ENCODE results near the gene IL11RA.

Gene IL11RA

DNA sequence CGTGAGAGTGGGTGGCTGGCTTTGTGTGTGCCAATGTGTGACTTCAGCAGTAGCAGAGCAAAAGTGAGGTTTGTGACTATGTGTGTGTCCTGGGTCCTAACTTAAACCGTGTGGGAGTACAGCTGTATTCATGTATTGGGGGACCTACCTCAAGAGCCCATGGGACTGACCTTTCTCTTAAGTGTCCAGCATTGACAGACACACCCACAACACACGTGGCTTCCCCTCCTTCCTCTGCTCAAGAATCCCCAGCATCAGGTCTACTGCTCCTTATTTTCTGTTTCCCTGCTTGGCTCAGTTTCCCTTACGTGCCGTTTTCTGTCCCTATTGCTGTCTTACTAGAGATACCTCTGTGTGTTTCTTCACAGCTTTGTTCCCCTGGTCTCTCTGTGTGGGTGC lies 616 bp downstream of the IL11RA start:
- H2AFZ ChIP-seq (ENCODE audit: low read length) = no peak overlapping the region
- H3K36me3 ChIP-seq (ENCODE audit: insufficient read depth, low read length) = peaks cover 35% of the 10 kb centered on the region
- TF ChIP-seq, protein P1, sequence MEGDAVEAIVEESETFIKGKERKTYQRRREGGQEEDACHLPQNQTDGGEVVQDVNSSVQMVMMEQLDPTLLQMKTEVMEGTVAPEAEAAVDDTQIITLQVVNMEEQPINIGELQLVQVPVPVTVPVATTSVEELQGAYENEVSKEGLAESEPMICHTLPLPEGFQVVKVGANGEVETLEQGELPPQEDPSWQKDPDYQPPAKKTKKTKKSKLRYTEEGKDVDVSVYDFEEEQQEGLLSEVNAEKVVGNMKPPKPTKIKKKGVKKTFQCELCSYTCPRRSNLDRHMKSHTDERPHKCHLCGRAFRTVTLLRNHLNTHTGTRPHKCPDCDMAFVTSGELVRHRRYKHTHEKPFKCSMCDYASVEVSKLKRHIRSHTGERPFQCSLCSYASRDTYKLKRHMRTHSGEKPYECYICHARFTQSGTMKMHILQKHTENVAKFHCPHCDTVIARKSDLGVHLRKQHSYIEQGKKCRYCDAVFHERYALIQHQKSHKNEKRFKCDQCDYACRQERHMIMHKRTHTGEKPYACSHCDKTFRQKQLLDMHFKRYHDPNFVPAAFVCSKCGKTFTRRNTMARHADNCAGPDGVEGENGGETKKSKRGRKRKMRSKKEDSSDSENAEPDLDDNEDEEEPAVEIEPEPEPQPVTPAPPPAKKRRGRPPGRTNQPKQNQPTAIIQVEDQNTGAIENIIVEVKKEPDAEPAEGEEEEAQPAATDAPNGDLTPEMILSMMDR (IDR thresholded peaks at IDR 0.05; ENCODE audit: low read length) = no peak
- TF ChIP-seq EZH2 (IDR thresholded peaks at IDR 0.05; ENCODE audit: borderline replicate concordance, low read length) = no peak
- no peak overlapping the region; the same call in 1 of the 2 replicates for H3K9ac ChIP-seq (ENCODE audit: low read length)
- no peaks in the 10 kb centered on the region for H3K9me3 ChIP-seq (ENCODE audit: low read length)
- no peaks in the 10 kb centered on the region for H3K79me2 ChIP-seq (ENCODE audit: insufficient read depth, low read length)
- H3K4me1 ChIP-seq (ENCODE audit: insufficient read depth, low read length, severe bottlenecking) = peaks cover 18% of the 10 kb centered on the region
- no peaks in the 10 kb centered on the region; the same call in 1 of the 2 replicates for H3K27me3 ChIP-seq (ENCODE audit: insufficient read depth, low read length)
- no peak overlapping the region for H3K4me3 ChIP-seq (ENCODE audit: low read depth, low read length, poor library complexity, severe bottlenecking)
- no peaks in the 10 kb centered on the region for H3F3A ChIP-seq (ENCODE audit: insufficient read depth, low read length)
- H3K9me2 ChIP-seq (ENCODE audit: low read depth, low read length) = no peaks in the 10 kb centered on the region
- H4K20me1 ChIP-seq (ENCODE audit: insufficient read depth, low read length) = no peaks in the 10 kb centered on the region
- H3K27ac ChIP-seq (ENCODE audit: low read depth, low read length, poor library complexity, severe bottlenecking) = no peak overlapping the region
- peak overlapping the region; percentile 46; the same call in 1 of the 2 replicates for H3K4me2 ChIP-seq (ENCODE audit: low read length)

DNA sequence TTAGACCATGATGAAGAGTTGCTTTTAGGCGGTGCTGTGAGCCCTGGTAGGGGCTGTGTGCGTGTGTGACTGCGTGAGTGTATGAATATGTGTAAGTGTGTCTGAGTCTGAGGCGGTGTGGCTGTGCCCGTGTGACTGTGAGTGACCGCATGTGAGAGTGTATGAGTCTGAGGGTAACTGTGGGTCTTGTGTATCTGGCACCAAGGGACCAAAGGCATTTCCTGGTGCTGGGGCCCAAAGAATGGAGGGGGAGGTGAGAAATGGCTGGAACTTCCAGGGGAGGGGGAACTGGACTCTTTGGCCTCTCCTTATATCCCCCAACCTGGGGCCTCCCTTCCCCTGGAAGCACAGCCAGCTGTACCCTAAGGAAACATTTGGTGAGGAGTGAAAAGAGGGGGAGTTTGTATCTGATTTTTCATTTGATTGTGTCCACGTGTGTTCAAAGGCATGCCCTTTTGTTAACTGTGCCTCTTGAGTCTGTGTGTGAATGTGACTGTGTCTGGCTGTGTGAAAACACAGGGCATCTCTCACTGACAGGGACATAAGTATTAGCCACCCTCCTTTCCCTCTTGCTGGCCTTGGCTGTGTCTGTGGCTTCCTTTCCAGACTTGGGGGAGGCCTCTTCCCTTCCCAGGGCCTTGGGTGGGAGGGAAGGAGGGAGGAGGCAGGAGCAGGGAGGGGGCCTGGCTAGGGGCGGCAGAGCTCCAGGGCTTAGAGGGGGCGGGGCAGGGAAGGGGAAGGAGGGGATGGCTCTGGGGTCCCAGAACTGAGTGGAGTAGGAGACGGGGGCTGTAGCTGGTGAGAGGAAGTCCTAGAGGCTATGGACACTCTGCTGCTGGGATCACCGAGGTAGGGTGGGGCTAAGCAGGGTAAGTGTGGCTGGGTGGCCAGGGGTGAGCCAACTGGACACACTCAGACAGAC lies 1.4 kb downstream of the IL11RA start:
- no peaks in the 10 kb centered on the region for H3F3A ChIP-seq (ENCODE audit: insufficient read depth, low read length)
- no peak overlapping the region for H3K27ac ChIP-seq (ENCODE audit: low read depth, low read length, poor library complexity, severe bottlenecking)
- peaks cover 29% of the 10 kb centered on the region for H3K36me3 ChIP-seq (ENCODE audit: insufficient read depth, low read length)
- H3K4me2 ChIP-seq (ENCODE audit: low read length) = no peak overlapping the region
- no peaks in the 10 kb centered on the region for H3K9me3 ChIP-seq (ENCODE audit: low read length)
- no peaks in the 10 kb centered on the region for H3K9me2 ChIP-seq (ENCODE audit: low read depth, low read length)
- no peak overlapping the region for H2AFZ ChIP-seq (ENCODE audit: low read length)
- H3K4me1 ChIP-seq (ENCODE audit: insufficient read depth, low read length, severe bottlenecking) = peaks cover 11% of the 10 kb centered on the region
- no peak for TF ChIP-seq EZH2 (IDR thresholded peaks at IDR 0.05; ENCODE audit: borderline replicate concordance, low read length)
- TF ChIP-seq, protein P1 (IDR thresholded peaks at IDR 0.05; ENCODE audit: low read length) = no peak
- H3K4me3 ChIP-seq (ENCODE audit: low read depth, low read length, poor library complexity, severe bottlenecking) = no peak overlapping the region
- H3K79me2 ChIP-seq (ENCODE audit: insufficient read depth, low read length) = no peaks in the 10 kb centered on the region
- H3K9ac ChIP-seq (ENCODE audit: low read length) = no peak overlapping the region
- H4K20me1 ChIP-seq (ENCODE audit: insufficient read depth, low read length) = no peaks in the 10 kb centered on the region
- H3K27me3 ChIP-seq (ENCODE audit: insufficient read depth, low read length) = no peaks in the 10 kb centered on the region; the same call in 1 of the 2 replicates

DNA sequence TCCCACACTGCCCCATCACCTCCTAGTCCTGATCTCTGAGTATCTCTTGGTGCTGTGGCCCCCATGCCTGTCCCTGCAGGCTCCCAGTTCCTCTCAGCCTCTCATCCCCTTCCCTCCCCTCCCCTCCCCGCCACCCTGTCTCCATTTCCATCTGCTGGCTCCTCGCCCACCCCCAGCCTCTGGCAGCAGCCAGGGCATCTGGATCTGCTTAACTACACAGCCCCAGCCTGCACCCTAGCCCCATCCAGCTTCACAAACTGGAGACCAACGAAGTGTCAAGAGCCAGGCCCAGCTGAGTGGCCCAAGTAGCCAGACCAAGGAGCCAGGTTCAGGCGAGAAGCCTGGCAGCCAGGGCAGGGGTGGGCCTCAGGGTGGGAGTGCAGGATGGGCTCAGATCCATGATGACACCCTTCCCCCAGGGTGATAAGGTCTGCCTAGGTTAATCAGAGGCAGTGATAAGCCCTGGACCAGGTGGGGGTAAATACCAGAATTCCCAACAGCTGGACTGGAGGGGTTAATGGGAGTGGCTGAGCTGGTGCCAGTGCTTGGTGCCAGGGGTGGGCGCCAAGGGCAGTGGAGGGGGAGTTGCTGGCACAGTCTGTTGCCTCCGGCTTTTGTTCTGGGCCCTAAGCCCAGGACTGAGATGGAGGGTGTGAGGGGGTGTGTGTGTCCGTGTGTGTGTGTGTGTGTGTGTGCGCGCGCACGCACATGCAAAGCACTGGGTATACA lies 2.5 kb downstream of the IL11RA start:
- H3K79me2 ChIP-seq (ENCODE audit: insufficient read depth, low read length) = no peaks in the 10 kb centered on the region

More for the DNA sequence above, 2.5 kb downstream of the IL11RA start:
- Histone ChIP-seq H2AFZ (ENCODE audit: low read length) (no peak overlapping the region), H3K9ac (ENCODE audit: low read length) (no peak overlapping the region), H3K27me3 (ENCODE audit: insufficient read depth, low read length) (no peaks in the 10 kb centered on the region; the same call in 1 of the 2 replicates), H3K27ac (ENCODE audit: low read depth, low read length, poor library complexity, severe bottlenecking) (no peak overlapping the region), H3K4me1 (ENCODE audit: insufficient read depth, low read length, severe bottlenecking) (peaks cover 11% of the 10 kb centered on the region), H3K4me2 (ENCODE audit: low read length) (no peak overlapping the region), H4K20me1 (ENCODE audit: insufficient read depth, low read length) (no peaks in the 10 kb centered on the region), H3K36me3 (ENCODE audit: insufficient read depth, low read length) (peaks cover 18% of the 10 kb centered on the region; the same call in 1 of the 2 replicates), H3K9me2 (ENCODE audit: low read depth, low read length) (no peaks in the 10 kb centered on the region), H3K9me3 (ENCODE audit: low read length) (no peaks in the 10 kb centered on the region), H3K4me3 (ENCODE audit: low read depth, low read length, poor library complexity, severe bottlenecking) (no peak overlapping the region), H3F3A (ENCODE audit: insufficient read depth, low read length) (no peaks in the 10 kb centered on the region)
- no peak for TF ChIP-seq EZH2 (IDR thresholded peaks at IDR 0.05; ENCODE audit: borderline replicate concordance, low read length)
- TF ChIP-seq, protein P1 (IDR thresholded peaks at IDR 0.05; ENCODE audit: low read length) = no peak

Measured in OCI-LY1 (cell line).